Measurements from ENCODE around the gene FRAT2.
A peak's percentile ranks its signal among the peaks of the same experiment; 100 is the strongest.
"Not testable (repeated sequence)": the region's sequence is repeated elsewhere in the genome, so short reads cannot be mapped to it uniquely, and the experiment has no call there.

FRAT2 gene

DNA sequence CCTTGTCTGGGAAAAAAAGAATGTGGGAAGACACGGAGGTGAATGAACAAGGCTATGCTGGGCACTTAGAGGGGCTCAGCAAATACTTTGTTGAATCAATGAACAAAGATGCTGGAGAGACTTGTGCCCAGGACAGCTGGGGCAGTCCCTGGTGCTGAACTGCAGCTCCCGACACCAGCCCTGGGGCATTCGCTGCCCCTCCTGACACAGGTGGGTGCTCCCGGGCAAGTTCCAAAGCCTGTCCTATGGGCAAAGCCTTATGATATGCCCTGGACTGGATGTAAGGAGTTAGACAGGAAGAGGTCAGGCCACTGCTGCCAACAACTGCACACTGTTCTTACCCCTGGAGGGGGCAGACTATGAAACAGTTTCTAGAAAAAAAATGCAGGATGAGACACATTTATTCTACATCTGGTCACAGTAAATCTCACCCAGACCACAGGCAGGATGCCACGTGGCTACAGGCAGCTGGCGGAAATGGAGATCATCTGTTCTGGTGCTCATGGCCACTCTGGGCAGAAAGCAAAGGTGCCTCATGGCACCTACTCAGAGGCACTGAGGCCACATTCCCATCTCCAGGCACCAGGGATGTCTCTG is 21.9 kb upstream of the FRAT2 start:
- DNase-seq (ENCODE audit: low read depth), result no peak

DNA sequence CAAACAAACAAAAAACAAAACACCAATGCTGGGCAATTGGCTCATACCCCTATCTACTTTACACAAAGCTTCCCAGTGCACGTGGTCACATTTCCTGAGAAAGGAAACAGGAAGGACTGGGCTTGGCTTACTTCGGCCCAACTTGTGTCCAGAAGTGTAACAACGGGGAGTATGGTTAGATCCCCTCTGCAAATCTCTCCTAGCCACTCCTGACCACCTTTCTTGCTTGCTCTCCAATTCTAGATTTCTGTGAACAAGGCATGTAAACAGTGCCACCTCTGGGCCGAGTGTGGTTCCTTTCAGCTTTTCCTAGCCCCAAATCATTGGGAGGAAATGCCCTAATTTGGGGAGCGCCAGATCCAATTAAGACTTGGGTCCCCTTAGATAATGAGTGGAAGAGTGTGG is 21.0 kb upstream of the FRAT2 start:
- DNase-seq (ENCODE audit: low read depth), result no peak

DNA sequence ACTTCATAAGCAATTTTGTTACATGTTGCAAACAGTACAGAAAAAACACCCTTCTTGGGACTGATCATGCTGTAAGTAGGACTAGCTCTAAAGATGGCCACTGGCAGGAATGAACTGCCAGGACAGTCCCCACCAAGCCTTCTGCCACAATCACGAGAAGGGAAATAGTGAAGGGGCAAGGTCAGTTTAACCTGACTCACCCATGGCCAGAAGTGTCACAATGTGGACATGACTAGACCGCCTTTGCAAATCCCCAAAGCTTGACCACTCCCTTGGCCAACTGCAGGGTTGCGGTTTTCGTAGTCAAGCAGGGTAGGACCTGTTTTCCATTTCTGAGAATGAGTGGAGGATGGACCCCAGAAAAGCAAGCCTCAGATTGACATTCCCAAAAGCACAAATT is 19.4 kb upstream of the FRAT2 start:
- no peak for DNase-seq (ENCODE audit: low read depth)

- DNase-seq (ENCODE audit: low read depth), result no peak
These were observed 15.4 kb upstream of the FRAT2 start for GRCh38 chr10:97349752-97350513.

DNA sequence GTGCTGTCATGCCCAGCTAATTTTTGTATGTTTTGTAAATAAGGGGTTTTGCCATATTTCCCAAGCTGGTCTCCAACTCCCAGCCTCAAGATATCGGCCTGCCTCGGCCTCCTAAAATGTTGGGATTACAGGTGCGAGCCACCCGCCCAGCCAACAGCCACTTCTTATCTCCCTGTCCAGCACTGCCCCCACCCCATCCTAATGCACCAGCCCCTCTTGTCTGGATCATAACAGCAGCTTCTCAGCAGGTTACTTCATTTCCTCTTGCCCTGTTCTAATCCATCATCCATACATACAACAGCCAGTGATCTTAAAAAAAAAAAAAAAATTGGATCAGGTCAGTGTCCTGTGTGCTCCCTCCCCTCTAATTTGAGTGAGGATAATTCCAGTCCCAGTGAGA is 12.8 kb upstream of the FRAT2 start:
- DNase-seq (ENCODE audit: low read depth), result no peak

DNA sequence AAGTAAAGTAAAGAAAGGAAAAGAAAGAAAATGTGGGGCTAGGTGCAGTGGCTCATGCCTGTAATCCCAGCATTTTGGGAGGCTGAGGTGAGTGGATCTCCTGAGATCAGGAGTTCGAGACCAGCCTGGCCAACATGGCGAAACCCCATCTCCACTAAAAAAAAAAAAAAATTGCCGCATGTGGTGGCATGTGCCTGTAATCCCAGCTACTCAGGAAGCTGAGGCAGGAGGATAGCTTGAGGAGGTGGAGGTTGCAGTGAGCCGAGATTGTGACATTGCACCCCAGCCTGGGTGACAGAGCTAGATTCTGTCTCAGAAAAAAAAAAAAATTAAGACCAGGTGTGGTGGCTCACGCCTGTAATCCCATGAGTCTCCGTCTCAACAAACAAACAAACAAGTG is 9.1 kb upstream of the FRAT2 start:
- not testable (repeated sequence) for DNase-seq (ENCODE audit: low read depth)

DNA sequence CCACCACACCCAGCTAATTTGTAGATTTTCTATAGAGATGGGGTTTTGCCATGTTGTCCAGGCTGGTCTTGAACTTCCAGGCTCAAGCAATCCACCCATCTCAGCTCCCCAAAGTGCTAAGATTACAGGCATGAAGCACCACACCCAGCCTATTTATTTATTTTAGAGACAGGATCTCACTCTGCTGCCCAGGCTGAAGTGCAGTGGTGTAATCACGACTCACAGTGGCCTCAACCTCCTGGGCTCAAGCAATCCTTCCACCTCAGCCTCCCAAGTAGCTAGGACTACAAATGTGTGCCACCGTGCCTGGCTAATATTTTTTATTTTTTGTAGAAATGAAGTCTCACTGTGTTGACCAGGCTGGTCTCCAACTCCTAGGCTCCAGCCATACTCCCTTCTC is 6.9 kb upstream of the FRAT2 start:
- DNase-seq (ENCODE audit: low read depth), result no peak

GRCh38 chr10:97338041-97338440 is 3.5 kb upstream of the FRAT2 start:
- DNase-seq (ENCODE audit: low read depth), result no peak

- DNase-seq (ENCODE audit: low read depth), result no peak
These were observed 2.7 kb upstream of the FRAT2 start for GRCh38 chr10:97336942-97337831.

DNA sequence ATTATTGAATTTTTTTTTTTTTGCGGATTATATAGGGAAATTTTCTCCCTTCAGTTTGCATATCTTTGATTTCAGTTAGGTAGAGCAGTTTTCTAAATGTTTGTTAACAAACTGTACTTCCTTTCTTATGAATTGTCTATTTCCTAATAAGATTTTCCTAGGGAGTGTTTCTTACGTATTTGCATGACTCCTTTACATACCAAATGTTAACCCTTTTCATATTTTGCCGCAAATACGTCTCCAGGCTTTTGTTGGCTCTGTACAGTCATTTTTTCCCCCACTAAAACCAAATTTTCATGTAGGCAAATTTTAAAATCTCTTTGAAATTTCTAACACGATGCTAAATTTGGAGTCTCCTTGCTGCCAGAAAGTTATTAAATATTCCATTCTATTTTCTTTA is 1.9 kb upstream of the FRAT2 start:
- DNase-seq (ENCODE audit: low read depth), result no peak

GRCh38 chr10:97336006-97336405 is 1.5 kb upstream of the FRAT2 start:
- DNase-seq (ENCODE audit: low read depth), result no peak

DNA sequence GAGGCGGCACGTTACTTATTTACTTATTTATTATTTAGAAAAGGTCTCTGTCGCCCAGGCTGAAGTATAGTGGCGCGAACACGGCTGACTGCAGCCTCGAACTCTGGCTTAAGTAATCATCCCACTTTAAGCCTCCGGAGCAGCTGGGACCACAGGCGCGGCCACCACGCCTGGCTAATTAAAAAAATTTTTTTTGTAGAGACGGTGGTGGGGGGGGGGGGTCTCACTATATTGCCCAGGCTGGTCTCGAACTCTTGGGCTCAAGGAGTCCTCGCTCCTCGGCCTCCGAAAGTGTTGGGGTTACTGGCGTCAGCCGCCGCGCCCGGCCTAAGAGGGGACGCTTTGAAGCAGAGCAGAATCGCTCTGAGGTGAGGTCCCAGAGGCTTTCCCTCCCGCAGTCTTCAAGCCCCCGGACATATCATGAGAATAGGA is 675 bp upstream of the FRAT2 start:
- no peak for DNase-seq (ENCODE audit: low read depth)

DNA sequence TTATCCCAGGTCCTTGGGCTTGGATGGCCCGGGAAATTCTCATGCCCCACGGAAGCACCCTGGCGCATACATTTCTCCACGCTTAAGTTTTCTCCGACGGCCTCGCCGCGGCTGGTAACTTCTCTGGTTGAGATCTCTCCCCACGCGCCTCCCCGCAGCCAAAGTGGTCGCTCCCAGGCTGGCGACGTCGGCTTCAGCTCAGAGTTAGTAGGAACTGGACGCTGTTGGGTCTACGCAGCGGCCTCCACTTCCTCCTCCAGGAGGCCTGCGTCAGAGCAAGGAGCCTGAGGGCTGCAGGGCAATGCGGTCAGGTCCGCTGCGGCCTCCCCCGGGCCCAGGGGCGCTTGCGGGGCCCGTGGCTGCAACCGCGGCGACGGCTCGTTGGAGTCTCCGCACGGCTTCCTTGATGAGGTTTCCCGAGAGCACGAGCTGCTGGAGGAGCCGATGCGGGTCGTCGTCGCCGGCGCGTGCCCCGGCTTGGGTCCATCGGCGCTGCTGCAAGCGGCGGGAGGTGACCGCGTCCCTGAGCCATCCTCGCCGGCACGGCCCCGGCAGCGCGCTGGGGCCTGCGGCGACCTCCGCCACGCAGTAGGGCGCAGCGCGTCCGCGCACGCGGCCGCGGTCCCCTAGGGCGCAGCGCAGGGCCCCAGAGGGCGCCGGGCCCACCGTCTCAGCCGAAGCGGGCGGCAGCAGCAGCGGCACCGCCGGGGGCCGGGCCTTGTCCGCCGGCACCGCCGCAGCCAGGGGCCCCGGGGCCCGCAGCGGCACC is 744 bp downstream of the FRAT2 start:
- DNase-seq (ENCODE audit: low read depth), result peak; percentile 78

DNA sequence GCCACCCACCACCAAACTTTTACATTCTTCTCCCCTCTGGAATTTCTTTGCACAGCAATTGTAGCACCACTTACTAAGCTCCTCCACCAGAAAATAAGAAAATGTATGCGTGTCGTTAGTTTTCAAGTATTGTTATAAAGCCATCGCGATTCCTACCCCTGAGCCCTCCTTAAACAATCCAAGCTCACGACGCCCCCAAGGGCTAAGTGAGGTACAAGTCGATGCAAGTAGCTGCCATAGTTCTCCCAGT is 1.3 kb downstream of the FRAT2 start:
- peak; percentile 72 for DNase-seq (ENCODE audit: low read depth)

- peak; percentile 88 for DNase-seq (ENCODE audit: low read depth)
These were observed 1.8 kb downstream of the FRAT2 start for GRCh38 chr10:97332591-97333350.

- DNase-seq (ENCODE audit: low read depth), result no peak
These were observed 3.3 kb downstream of the FRAT2 start for GRCh38 chr10:97331153-97331703.

GRCh38 chr10:97329766-97330165 is 4.8 kb downstream of the FRAT2 start:
- no peak for DNase-seq (ENCODE audit: low read depth)

DNA sequence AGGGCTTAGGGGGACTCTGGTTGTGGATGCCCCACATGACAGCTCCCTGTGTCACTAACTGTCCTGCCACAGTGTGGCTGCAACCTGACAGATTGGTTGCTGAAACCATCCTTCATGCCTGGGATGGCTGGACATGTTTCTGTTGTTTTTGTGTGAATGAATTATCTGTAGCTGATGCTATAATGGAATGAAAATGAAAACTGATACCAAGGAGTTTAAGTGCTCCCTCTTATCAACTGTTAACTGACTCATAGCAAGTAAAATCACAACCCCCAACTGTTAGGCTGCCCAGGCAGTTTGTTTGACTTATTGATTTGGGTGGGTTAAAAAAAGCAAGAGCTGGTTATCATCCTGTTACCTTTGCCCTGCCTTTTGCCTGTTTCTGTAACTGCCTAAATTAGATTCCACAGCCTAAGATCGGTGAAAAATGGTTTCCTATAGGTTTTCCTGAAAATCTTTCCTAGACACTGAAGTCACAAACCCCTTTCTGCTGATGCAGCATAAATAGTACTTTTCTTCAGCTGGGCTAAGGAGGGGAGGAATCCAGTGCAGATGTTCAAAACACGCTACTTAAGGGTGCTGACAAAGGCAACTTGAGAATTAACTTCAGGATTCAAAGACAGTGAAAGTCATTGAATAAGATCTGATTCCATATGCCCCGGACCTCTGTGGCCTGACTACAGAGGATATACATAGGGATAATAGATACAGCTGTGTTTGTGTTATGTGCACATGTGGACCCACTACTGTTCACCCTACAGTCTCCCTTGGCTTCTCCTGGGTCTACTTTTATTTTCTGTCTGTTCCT is 5.7 kb downstream of the FRAT2 start:
- no peak for DNase-seq (ENCODE audit: low read depth)

- no peak for DNase-seq (ENCODE audit: low read depth)
These were observed 6.9 kb downstream of the FRAT2 start for GRCh38 chr10:97327348-97328294.
